ENCODE results near the gene NEDD1. TPM values are rescaled to one million over a fixed set of nuclear protein-coding genes. Genes with fewer than 3 reads are reported as not detected.
A peak's percentile ranks its signal among the peaks of the same experiment; 100 is the strongest.

Gene NEDD1, protein sequence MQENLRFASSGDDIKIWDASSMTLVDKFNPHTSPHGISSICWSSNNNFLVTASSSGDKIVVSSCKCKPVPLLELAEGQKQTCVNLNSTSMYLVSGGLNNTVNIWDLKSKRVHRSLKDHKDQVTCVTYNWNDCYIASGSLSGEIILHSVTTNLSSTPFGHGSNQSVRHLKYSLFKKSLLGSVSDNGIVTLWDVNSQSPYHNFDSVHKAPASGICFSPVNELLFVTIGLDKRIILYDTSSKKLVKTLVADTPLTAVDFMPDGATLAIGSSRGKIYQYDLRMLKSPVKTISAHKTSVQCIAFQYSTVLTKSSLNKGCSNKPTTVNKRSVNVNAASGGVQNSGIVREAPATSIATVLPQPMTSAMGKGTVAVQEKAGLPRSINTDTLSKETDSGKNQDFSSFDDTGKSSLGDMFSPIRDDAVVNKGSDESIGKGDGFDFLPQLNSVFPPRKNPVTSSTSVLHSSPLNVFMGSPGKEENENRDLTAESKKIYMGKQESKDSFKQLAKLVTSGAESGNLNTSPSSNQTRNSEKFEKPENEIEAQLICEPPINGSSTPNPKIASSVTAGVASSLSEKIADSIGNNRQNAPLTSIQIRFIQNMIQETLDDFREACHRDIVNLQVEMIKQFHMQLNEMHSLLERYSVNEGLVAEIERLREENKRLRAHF
- polyA plus RNA-seq (2011; rRNA removed) = 64.5 and 73.5 TPM in 2 replicates
- polyA plus RNA-seq (2012; cell fraction: cytosol; rRNA removed) = 8.3 and 11.0 TPM in 2 replicates
- polyA plus RNA-seq (2012; cell fraction: nucleus; rRNA removed) = 5.1 and 5.8 TPM in 2 replicates
- 23.4 to 26.3 TPM (median 23.8 TPM) in 3 replicates for polyA plus RNA-seq (2017; fragmentation: RNase III; extraction: RNeasy Plus Mini Kit Qiagen cat#74134 plus additional on column Dnase treatment)
- polyA minus RNA-seq (2011; rRNA and poly(A)+ RNA removed) = 40.9 and 58.4 TPM in 2 replicates

GRCh38 chr12:96906849-96907670 is at the start of gene NEDD1:
NEDD1 (plus strand) TSS chr12:96907257; CDS start chr12:96909760, 2,503 bp downstream.
- DNase-seq (ENCODE audit: low read depth in 1 of 2, low spot score in 1 of 2) (peak; percentile 75 to 84), FAIRE-seq (no peak), ATAC-seq (peak; percentile 95 to 97)
- POLR2A ChIA-PET = no interaction called here
- CTCF ChIA-PET = no interaction called here
- Histone ChIP-seq H3K4me1 (peaks cover 9% of the 10 kb centered on the region), H3K4me2 (peak within 1 kb of the TSS; percentile 93), H3K27ac (peak within 1 kb of the TSS; percentile 90 to 94), H3K9me3 (no peaks in the 10 kb centered on the region), H3K4me3 (peak within 1 kb of the TSS; percentile 96)
- 1% methylated on average over 8 of the region's 68 CpGs for WGBS (ENCODE audit: missing lambda C conversion rate)
- TF ChIP-seq HOXB13 (CRISPR knock-in tag; IDR thresholded peaks at IDR 0.05; ENCODE audit: low read depth) (no peak), RFX5 (IDR thresholded peaks at IDR 0.05) (no peak), PHF8 (IDR thresholded peaks at IDR 0.05; ENCODE audit: borderline replicate concordance, low read depth) (peak; percentile 93), KDM1A (IDR thresholded peaks at IDR 0.05; ENCODE audit: low read depth) (no peak; the same call in 1 of the 2 replicates), FOSB (CRISPR knock-in tag; IDR thresholded peaks at IDR 0.05) (no peak), FOSL2 (IDR thresholded peaks at IDR 0.05) (no peak), FOSL2 (CRISPR knock-in tag; IDR thresholded peaks at IDR 0.05) (0 out of 2 replicates have a peak, but pooled peaks have one; percentile 41), GATA3 (IDR thresholded peaks at IDR 0.05; ENCODE audit: borderline replicate concordance) (no peak), POLR2A (IDR thresholded peaks at IDR 0.05; ENCODE audit: low read length) (peak; percentile 74), HOXA7 (CRISPR knock-in tag; IDR thresholded peaks at IDR 0.05) (no peak), ZC3H11A (IDR thresholded peaks at IDR 0.05) (no peak), NPAS2 (CRISPR knock-in tag; IDR thresholded peaks at IDR 0.05; ENCODE audit: borderline replicate concordance) (no peak), CHD2 (IDR thresholded peaks at IDR 0.05; ENCODE audit: low read length, partially characterized antibody) (no peak), JUN (IDR thresholded peaks at IDR 0.05) (peak in 1 of 2 experiments; percentile 71; a peak in 3 of 5 replicates), HDAC2 (IDR thresholded peaks at IDR 0.05) (0 out of 2 replicates have a peak, but pooled peaks have one; percentile 57), MAX (IDR thresholded peaks at IDR 0.05) (peak; percentile 67; the same call in 1 of the 2 replicates)
- TF ChIP-seq, protein P1, sequence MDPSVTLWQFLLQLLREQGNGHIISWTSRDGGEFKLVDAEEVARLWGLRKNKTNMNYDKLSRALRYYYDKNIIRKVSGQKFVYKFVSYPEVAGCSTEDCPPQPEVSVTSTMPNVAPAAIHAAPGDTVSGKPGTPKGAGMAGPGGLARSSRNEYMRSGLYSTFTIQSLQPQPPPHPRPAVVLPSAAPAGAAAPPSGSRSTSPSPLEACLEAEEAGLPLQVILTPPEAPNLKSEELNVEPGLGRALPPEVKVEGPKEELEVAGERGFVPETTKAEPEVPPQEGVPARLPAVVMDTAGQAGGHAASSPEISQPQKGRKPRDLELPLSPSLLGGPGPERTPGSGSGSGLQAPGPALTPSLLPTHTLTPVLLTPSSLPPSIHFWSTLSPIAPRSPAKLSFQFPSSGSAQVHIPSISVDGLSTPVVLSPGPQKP (IDR thresholded peaks at IDR 0.05; ENCODE audit: low read depth, low read length) = peak; percentile 26; the same call in 1 of the 2 replicates
- TF ChIP-seq, protein P2, sequence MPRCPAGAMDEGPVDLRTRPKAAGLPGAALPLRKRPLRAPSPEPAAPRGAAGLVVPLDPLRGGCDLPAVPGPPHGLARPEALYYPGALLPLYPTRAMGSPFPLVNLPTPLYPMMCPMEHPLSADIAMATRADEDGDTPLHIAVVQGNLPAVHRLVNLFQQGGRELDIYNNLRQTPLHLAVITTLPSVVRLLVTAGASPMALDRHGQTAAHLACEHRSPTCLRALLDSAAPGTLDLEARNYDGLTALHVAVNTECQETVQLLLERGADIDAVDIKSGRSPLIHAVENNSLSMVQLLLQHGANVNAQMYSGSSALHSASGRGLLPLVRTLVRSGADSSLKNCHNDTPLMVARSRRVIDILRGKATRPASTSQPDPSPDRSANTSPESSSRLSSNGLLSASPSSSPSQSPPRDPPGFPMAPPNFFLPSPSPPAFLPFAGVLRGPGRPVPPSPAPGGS (IDR thresholded peaks at IDR 0.05) = peak; percentile 86; the same call in 1 of the 3 replicates

DNA sequence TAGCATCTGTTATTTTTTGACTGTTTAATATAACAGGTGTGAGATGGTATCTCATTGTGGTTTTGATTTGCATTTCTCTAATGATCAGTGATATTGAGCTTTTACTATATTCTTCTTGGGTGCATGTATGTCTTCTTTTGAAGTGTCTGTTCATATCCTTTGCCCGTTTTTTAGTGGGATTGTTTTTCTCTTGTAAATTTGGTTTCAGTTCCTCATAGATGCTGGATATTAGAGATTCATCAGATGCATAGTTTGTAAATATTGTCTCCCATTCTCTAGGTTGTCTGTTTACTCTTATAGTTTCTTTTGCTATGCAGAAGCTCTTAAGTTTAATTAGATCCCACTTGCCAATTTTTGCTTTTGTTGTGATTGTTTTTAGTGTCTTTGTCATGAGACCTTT is 48.9 kb upstream of the NEDD1 start:
- no peak for TF ChIP-seq KDM5A (IDR thresholded peaks at IDR 0.05)
- TF ChIP-seq HOXB5 (CRISPR knock-in tag; IDR thresholded peaks at IDR 0.05) = no peak
- no peak for TF ChIP-seq ZSCAN20 (CRISPR knock-in tag; IDR thresholded peaks at IDR 0.05)
- ChIA-PET POLR2A (no interaction called here), CTCF (interaction anchor here (0.6 kb wide), 1 partner anchor 1475 kb away, joined by 3 read pairs; no protein-coding TSS in a partner anchor)
- no peak for ATAC-seq
- Histone ChIP-seq H3K4me1 (peaks cover 3% of the 10 kb centered on the region; the same call in 1 of the 3 replicates), H3K4me3 (no peak overlapping the region), H3K9me3 (no peaks in the 10 kb centered on the region), H3K27ac (no peak overlapping the region), H3K4me2 (no peak overlapping the region)
- FAIRE-seq = no peak
- no peak for DNase-seq (ENCODE audit: low read depth in 1 of 2, low spot score in 1 of 2)
- 0% methylated on average over 1 of the region's 1 CpG for WGBS (ENCODE audit: missing lambda C conversion rate)
